T-helper 2 cell treated with Interferon-gamma antibody and Interleukin-4, amounts not matched to agents 5 μg/mL and 100 μg/mL, for 36 hours (primary cell): ENCODE data around the gene ISLR2.

Experiments used
- DNase-seq: peaks from one replicate; pipeline ENCODE4 v3.0.0; 2021; ENCODE audit warnings: low spot score
- H3K27ac Mint-ChIP-seq: one replicate; pipeline ENCODE4 v1.8.0; 2021; ENCODE audit warnings: mild to moderate bottlenecking, mixed read lengths
- H3K27me3 Mint-ChIP-seq: one replicate; pipeline ENCODE4 v1.8.0; 2021; ENCODE audit warnings: low read depth, mixed read lengths
- H3K36me3 Mint-ChIP-seq: one replicate; pipeline ENCODE4 v1.8.0; 2021; ENCODE audit warnings: low read depth, mixed read lengths
- H3K4me1 Mint-ChIP-seq: one replicate; pipeline ENCODE4 v1.8.0; 2021; ENCODE audit warnings: low read depth, mixed read lengths
- H3K4me3 Mint-ChIP-seq: one replicate; pipeline ENCODE4 v1.8.0; 2022; ENCODE audit warnings: mild to moderate bottlenecking, moderate library complexity, mixed read lengths
- H3K9me3 Mint-ChIP-seq: one replicate; pipeline ENCODE4 v1.8.0; 2021; ENCODE audit warnings: mixed read lengths

The ISLR2 gene

DNA sequence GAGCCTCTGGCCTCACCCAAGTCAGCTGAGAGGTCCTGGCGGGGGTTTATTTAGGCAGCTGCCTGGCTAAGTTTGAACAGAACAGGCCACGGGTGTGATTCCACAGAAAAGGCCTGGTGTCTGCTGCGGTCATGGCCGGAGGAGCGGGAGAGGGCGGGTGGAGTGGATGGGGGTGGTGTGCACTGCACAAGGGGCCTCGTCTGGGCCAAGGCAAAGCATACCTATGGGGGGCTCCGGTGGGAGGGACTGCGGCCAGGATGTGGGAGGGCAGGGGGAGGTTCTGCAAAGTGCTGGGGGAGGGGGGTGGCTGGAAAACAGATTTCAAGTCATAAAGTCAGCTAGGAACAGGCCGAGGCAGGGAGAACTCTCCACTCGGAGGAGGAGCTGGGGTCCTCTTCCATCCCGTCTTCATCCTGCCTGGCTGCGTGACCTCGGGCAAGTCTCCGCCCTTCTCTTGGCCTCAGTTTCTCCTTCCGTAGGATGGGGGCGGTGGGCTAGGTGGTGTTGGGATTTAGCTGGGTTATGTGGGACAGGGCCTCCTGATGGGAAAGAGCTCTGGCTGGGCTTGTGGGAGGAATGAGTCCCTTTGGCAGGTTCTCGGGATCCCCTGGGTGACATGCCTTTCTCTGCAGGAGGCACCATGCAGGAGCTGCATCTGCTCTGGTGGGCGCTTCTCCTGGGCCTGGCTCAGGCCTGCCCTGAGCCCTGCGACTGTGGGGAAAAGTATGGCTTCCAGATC, 44.0 kb downstream of the ISLR2 start:
- peaks cover 2% of the 10 kb centered on the region for H3K27me3 Mint-ChIP-seq
- no peaks in the 10 kb centered on the region for H3K9me3 Mint-ChIP-seq
- H3K4me3 Mint-ChIP-seq: no peak overlapping the region
- no peak for DNase-seq
- no peak overlapping the region for H3K27ac Mint-ChIP-seq
- no peaks in the 10 kb centered on the region for H3K4me1 Mint-ChIP-seq
- no peaks in the 10 kb centered on the region for H3K36me3 Mint-ChIP-seq

- Mint-ChIP-seq H3K27me3 (peaks cover 2% of the 10 kb centered on the region), H3K36me3 (no peaks in the 10 kb centered on the region), H3K9me3 (no peaks in the 10 kb centered on the region), H3K27ac (no peak overlapping the region), H3K4me3 (no peak overlapping the region), H3K4me1 (no peaks in the 10 kb centered on the region)
- DNase-seq: no peak
These were observed 44.5 kb downstream of the ISLR2 start for GRCh38 chr15:74174958-74175253.

GRCh38 chr15:74175271-74176191, 45.1 kb downstream of the ISLR2 start:
- no peaks in the 10 kb centered on the region for H3K27me3 Mint-ChIP-seq
- no peak overlapping the region for H3K27ac Mint-ChIP-seq
- H3K4me1 Mint-ChIP-seq: no peaks in the 10 kb centered on the region
- no peak for DNase-seq
- no peaks in the 10 kb centered on the region for H3K36me3 Mint-ChIP-seq
- no peak overlapping the region for H3K4me3 Mint-ChIP-seq
- H3K9me3 Mint-ChIP-seq: no peaks in the 10 kb centered on the region

DNA sequence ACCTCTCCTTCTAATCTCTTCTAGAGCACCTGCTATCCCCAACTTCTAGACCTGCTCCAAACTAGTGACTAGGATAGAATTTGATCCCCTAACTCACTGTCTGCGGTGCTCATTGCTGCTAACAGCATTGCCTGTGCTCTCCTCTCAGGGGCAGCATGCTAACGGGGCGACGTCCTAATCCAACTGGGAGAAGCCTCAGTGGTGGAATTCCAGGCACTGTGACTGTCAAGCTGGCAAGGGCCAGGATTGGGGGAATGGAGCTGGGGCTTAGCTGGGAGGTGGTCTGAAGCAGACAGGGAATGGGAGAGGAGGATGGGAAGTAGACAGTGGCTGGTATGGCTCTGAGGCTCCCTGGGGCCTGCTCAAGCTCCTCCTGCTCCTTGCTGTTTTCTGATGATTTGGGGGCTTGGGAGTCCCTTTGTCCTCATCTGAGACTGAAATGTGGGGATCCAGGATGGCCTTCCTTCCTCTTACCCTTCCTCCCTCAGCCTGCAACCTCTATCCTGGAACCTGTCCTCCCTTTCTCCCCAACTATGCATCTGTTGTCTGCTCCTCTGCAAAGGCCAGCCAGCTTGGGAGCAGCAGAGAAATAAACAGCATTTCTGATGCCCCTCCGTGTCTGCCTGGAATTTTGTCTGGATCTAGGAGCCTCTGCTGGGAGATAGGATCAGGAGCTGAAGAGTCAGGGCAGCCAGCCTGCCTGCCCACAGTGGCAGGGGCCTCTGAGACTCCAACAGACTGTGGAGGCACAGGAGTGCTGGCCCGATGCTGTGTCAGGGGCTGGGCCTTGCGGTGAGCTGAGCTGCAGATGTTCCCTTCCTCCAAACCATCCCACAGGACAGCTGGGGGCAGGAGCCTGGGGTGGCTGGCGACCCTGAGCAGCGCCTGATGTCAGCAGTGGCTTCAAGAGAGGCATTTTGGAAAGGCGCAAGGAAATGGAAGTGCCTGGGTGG, 46.2 kb downstream of the ISLR2 start:
- DNase-seq: no peak
- H3K27ac Mint-ChIP-seq: peak overlapping the region; percentile 18
- H3K4me3 Mint-ChIP-seq: no peak overlapping the region
- no peaks in the 10 kb centered on the region for H3K9me3 Mint-ChIP-seq
- no peaks in the 10 kb centered on the region for H3K36me3 Mint-ChIP-seq
- no peaks in the 10 kb centered on the region for H3K4me1 Mint-ChIP-seq
- no peaks in the 10 kb centered on the region for H3K27me3 Mint-ChIP-seq

DNA sequence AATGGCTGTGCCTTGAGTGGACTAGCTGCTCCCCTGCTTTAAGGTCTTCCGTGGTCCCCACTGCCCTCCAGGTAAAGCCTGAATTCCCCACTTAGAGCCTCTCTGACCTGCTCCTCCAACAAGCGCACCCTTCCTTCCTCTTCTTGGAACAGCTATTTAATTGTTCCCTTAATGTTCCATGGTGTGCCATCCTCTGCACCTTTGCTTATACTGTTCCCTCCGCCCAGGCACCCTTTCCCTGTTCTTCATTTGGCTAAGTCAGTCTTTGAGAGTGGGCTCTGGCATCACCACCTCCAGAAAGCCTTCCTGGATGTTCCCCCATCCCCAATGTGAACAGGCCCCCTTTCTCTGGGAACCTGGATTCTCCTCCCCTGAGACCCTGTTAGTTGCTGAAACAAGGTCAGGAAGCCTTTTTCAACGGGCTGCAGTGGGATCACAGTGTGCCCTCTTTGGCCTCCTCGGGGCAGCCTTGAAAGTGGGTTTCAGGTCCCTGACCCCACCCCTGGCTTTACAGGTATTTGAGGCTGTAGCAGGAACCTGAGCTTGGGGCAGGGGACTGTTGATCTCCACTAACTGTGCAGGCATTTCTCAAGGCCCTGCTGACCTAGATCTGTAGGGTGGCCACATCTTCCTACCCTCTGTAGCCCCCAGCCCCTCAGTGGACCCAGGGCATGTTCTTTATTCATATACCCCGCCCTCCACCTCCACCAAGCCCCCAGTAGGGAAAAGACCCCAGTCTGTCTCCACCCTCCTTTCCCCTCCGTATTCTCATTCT, 48.1 kb downstream of the ISLR2 start:
- no peaks in the 10 kb centered on the region for H3K4me1 Mint-ChIP-seq
- no peak overlapping the region for H3K4me3 Mint-ChIP-seq
- H3K9me3 Mint-ChIP-seq: no peaks in the 10 kb centered on the region
- H3K27me3 Mint-ChIP-seq: no peaks in the 10 kb centered on the region
- H3K36me3 Mint-ChIP-seq: no peaks in the 10 kb centered on the region
- no peak for DNase-seq
- no peak overlapping the region for H3K27ac Mint-ChIP-seq

GRCh38 chr15:74179101-74179841, 48.9 kb downstream of the ISLR2 start:
- DNase-seq: no peak
- Mint-ChIP-seq H3K27ac (no peak overlapping the region), H3K36me3 (no peaks in the 10 kb centered on the region), H3K4me3 (no peak overlapping the region), H3K9me3 (no peaks in the 10 kb centered on the region), H3K4me1 (no peaks in the 10 kb centered on the region), H3K27me3 (no peaks in the 10 kb centered on the region)

DNA sequence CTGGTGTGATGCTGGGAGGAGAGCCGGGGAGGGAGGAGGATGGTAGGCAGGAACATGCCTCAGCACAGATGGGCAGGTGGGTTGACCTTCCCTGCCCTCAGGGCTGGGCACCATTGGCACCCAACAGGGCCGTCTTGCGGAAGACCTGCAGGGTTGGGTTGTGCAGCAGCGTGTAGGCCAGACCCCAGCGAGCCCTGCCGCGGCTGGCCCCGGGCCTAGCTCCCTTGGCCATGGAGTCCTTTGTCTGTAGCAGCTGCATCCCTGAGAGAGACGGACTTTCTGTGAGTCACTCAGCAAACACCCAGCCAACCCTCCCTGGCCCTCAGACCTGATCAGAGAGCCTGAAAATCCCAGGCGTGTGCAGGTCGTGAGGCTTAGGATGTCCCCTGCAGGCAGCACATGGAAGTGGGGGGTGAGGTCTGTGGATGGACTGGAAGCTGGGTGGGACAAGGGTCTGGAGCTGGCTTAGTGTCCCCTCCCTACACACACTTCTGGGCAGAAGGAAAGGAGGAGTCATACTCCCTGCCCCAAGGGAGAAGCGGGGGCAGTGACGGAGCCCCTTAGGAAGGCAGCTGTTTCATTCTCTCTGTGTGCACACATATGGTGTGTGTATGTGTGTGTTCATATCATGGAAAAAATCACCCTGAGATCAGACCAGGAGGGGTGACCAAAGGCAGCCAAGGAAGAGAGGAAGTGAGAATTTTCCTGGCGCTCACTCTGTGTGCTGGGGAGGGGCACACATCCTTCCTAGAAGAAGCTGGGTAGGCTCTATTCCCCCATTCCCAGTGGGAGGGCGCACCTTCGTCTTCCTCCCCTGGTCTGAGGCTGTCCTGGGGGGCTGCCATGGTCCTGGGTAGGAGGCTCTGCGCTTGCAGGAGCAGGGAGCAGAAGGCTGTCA, 49.8 kb downstream of the ISLR2 start:
- H3K36me3 Mint-ChIP-seq: no peaks in the 10 kb centered on the region
- H3K4me1 Mint-ChIP-seq: no peaks in the 10 kb centered on the region
- no peak for DNase-seq
- H3K27ac Mint-ChIP-seq: no peak overlapping the region
- H3K9me3 Mint-ChIP-seq: no peaks in the 10 kb centered on the region
- no peak overlapping the region for H3K4me3 Mint-ChIP-seq
- H3K27me3 Mint-ChIP-seq: no peaks in the 10 kb centered on the region

DNA sequence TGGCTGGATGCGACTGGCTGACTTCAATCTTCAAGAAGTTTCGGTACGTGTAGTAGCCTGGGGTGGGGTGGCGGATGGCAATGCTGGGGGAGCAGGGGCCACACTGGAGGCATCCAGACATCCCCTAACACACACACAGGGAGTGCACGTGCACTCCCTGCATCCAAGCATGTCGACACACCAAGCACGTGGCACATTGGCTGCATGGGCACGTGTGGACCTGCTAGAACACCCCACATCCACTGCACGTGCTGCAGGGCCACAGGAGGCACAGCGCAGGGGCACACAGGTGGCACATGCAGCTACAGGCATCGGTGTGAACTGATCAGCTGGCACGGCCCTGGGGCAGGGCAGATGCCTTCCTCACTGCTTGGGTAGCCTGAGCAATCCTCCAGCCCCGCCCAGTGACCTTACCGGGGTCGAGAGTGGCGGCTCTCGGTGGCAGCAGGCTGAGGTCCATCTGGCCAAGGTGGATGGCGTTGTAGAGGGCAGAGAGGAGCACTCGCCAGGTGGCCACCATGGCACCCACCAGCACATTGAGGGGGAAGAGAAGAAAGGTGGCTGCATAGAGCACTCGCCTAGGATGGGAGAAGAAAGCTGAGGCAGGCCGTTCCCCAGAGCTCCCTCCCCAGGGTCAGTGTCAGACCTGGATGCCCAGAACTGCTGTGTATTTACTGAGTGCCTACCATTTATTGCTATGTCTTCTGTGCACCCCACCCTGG, 50.7 kb downstream of the ISLR2 start:
- H3K27ac Mint-ChIP-seq: no peak overlapping the region
- DNase-seq: no peak
- H3K4me1 Mint-ChIP-seq: no peaks in the 10 kb centered on the region
- no peaks in the 10 kb centered on the region for H3K36me3 Mint-ChIP-seq
- H3K27me3 Mint-ChIP-seq: no peaks in the 10 kb centered on the region
- H3K9me3 Mint-ChIP-seq: no peaks in the 10 kb centered on the region
- no peak overlapping the region for H3K4me3 Mint-ChIP-seq

GRCh38 chr15:74182131-74182530, 51.7 kb downstream of the ISLR2 start:
- Mint-ChIP-seq H3K27ac (no peak overlapping the region), H3K27me3 (no peaks in the 10 kb centered on the region), H3K9me3 (no peaks in the 10 kb centered on the region), H3K36me3 (no peaks in the 10 kb centered on the region), H3K4me1 (no peaks in the 10 kb centered on the region), H3K4me3 (no peak overlapping the region)
- no peak for DNase-seq

GRCh38 chr15:74184582-74185091, 54.3 kb downstream of the ISLR2 start:
- Mint-ChIP-seq H3K36me3 (no peaks in the 10 kb centered on the region), H3K27ac (no peak overlapping the region), H3K9me3 (no peaks in the 10 kb centered on the region), H3K4me3 (no peak overlapping the region), H3K27me3 (no peaks in the 10 kb centered on the region), H3K4me1 (no peaks in the 10 kb centered on the region)
- DNase-seq: no peak

DNA sequence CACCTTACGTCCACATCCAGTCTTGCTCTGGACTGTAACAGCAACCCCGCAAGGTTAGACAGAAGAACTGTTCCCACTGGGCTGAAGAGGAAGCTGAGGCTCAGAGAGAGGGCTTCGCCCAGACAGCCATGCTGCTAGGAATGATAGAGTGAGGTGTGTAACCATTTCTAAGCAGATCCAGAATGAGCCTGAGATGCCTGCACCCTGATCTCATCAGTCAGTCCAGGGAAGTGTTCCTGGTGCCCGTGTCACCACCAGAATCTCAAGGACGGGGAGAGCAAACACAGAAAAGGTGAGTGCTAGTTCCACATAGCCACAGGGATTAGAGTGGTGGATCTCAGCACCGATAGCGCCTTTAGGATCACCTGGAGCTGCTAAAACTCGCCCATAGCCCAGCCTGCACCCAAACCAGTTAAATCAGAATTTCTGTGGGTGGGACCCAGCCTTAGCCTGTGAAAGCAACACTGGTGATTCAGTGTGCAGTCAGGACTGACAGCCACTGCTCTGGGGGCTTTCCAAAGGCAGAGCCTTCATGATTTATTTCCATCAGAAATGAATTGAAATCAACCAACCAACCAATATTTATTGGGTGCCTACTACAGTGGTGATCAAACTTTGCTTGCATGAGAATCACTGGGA, 55.4 kb downstream of the ISLR2 start:
- Mint-ChIP-seq H3K9me3 (no peaks in the 10 kb centered on the region), H3K36me3 (no peaks in the 10 kb centered on the region), H3K4me3 (no peak overlapping the region), H3K4me1 (no peaks in the 10 kb centered on the region), H3K27me3 (no peaks in the 10 kb centered on the region), H3K27ac (no peak overlapping the region)
- DNase-seq: no peak
